GM18520 (cell line): ENCODE measurements around the gene FILIP1.

Experiments
- ATAC-seq: cut with Tn5 transposase; IDR thresholded peaks from one replicate; pipeline ENCODE4 v1.9.1; 2021; ENCODE audit not compliant: unreplicated experiment

FILIP1 gene

GRCh38 chr6:75299801-75300530, 193.6 kb downstream of the FILIP1 start:
- no peak for ATAC-seq

GRCh38 chr6:75296811-75297779, 196.5 kb downstream of the FILIP1 start:
- ATAC-seq = no peak

DNA sequence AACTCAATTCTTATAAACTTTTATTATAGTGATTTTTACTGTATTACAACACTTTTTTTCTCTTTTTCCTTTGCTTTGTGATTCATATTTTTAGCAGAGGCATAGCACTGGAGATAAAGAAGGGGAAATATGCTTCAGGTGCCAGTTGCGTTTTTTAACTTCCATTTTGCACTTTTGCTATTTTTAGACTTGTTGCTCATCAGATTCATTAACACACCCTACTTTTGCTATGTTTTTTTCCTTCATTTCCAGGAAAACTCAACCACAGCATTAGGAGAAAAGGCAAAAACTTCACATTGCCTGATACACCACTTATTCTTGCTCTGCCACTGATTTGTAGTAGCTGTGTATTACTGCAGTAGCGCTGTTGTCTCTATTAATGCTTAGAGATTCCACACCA, 201.0 kb downstream of the FILIP1 start:
- no peak for ATAC-seq

DNA sequence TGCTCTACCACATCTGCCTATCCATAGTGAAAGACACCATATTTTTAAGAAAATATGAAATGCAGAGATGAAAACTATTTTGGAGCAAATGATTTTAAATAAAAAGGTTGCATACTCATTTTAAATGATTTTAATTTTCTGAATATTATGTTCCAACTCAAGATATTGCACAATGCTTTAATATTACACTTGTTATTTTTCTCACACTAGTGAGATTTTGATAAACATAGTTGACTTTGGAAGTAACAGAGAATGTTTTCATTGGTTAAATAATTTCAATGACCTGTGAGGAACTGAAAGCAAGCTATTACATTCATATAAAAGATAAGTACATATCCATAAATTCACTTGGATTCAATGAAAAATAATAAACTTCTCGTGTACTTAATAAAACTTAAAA, 201.9 kb downstream of the FILIP1 start:
- no peak for ATAC-seq

DNA sequence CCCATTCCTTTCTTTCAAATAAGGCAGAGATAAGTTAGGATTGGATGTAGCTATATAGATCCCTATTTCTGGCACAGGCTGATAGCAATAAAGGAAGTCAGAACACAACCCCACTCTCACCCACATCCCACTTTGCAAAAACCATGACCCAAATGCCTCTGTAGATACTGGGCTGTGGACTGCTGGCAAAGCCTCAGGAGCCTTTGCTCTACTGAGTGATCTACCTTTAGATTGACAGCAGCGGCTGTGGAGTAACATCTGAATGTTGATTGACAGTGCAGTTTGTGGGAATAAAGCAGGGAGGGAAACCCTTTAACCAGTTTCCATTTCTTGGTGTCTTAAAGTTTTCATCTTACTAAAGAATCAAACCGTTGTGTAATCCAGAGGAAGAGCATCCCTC, 202.3 kb downstream of the FILIP1 start:
- no peak for ATAC-seq

DNA sequence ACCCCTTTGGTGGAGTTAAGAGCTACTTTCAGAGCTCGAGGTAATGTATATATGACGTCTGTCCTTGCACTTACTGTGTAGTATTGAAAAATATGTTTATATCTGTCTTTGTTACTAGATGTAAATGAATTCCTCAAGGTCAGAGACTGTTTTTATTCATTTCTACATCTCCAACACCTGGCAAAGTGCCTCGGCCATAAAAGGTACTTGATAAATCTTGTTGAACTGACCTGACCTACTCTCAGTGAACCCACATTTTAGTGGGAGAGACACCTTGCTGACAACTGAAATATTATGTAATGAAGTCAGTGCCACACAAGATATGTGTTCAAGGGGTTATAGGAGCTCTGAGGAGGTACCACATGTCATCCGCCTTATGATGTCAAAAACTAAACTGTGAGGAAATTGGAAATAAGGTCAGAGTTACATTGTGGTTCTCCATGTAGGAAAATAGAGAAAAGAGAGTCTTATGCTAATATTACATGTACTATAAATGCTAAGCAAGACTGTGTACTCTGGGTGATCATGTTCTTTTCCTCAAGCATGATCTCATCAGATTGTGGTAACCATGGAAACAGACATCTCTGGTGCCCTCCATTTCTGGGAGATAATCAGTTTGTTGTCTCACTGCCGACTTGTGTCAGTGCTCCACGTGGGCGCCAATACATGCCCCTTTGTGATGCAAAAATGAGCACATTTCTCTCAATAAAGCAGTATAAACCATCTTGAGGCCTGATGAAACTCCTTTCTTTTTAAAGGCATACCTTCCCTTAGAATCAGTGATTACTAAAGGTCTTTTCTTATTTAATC, 203.3 kb downstream of the FILIP1 start:
- no peak for ATAC-seq

DNA sequence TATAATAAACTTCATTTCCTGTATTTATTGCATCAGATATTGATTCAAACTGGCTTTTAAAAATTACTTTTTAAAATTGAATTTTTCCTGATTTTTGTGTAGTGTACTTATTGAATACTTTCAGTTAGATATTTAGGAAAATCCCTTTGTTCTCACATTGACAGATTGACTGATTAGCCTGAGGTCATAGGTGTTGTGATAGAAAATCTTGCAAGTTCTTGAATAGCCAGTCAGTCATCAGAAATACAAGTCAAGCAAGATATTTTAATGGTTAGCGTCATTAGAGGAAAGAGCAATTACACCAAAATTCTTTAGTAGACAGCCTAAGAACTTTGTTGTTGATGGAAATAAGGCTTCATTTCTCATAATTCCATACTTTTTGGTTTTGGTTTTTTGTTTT, 205.6 kb downstream of the FILIP1 start:
- ATAC-seq = no peak

DNA sequence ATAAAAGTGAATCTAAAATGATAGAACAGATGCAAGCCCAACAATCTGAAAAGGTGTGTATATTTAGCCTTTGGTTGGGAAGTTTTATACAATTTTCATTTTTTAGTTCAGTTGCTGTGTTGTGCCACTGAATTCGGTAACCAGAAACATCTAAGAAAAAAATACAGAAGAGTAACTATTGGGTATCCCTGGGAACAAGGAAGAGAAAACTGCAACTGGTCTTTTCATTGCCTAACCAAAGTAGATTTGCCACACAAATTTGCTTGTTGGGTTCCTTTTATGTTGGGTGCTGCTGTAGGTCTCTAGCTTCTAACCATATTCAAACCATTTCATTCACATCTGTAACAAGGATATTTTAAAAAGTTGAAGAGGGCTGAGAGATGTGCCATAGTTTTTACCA, 206.2 kb downstream of the FILIP1 start:
- ATAC-seq = no peak

DNA sequence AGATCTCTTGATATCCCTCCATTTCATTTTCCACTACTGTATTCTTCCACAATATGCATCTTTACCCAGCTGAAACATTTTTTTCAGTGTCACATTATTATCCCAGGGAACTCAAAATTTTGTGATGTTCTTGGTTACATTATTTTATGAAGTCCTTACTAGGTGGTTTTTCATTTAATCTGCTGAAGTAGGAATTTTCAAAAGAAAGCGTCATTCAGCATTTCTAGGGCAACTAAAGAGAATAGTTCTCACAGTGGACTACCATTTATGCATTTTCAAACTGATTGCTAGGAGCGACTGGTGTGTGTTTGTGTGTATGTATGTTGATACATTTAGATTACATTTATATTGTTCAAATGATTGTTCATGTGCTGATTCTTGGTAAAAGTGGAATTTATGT, 206.6 kb downstream of the FILIP1 start:
- no peak for ATAC-seq

DNA sequence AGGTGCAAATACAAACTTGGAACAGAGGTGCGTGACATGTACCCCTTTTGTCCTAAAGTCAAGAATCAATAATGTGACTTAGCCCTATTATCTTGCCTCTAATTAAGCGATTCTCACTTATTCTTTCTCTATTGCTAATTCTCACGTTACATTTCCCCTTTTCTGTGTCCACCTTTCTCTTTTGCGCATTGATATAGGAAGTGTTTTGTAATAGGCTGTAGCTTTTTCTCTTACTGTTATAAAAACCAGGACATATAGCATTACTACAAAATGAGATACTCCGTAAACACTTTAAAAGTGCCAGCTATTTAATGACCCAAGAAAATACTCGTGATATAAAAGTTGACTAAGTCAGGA, 208.3 kb downstream of the FILIP1 start:
- no peak for ATAC-seq

DNA sequence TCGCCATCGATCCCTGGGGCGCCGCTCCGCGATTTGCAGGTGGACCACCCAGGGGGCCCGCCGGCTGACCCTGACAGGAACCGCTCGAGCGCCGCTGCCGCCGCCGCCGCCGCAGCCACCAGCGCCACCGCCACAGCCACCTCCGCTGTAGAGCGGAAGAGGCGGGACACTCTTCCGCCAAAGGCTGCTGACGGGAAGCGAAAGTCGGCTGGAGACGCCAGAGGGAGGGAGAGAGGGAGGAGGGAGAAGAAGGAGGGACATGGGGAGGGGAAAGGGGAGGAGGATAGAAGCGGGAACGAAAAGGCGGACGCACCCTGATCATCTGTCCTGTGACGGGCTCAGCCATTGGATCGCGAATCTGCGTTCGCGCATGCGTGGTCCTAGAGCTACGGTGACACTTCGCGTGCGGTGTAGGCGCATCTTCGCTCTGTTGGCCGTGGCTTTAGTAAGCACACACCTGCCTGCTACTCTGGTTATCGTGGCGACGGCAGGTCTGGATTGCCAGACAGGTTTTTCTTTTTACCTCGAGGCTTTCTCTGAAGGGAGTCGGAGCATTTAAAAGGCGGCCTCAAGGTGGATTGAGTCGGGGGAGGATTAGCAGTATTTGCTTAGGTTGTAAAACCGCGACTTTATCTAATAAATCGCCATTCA, 208.8 kb downstream of the FILIP1 start, which contains the start of gene TMEM30A:
Gene TMEM30A, minus strand, starts transcription at position 161 of the 651 bp plus-strand sequence. Its CDS starts 154 bp downstream, at position 7.
- peak; percentile 85 for ATAC-seq

DNA sequence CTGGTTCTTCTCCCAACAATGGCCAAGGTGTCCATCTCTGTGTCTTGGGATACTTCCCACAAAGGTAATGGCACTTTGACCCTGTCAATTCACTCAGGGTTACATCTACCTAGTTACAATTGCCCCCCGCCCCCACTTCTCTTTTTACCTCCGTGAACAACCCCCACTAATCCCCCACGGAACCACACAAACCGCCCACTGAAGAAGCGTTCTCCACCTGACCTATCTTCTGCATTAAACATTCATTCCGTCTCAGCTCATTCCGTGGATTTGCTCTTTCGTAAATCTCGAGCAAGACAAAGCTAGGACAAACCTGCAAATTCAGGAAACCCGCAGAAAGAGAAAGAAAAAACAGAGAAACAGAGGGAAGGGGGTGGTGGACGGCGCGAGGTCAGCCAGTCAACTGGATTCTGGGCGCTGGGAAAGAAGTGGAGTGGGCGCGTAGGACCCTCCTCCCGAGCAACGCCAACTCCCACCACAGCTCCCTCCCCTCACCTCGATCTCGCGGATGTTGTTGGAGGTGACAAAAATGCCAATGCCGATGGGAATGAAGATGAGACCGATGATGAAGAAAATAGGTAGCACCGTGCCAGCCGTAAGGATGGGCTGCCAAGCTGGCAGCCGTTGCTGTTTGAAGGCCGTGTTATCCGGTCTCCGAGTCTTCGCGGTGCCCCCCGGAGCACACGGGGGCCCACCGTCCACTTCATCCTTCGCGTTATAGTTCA, 209.5 kb downstream of the FILIP1 start:
- no peak for ATAC-seq

GRCh38 chr6:75282706-75283105, 210.9 kb downstream of the FILIP1 start:
- no peak for ATAC-seq

- peak; percentile 21 for ATAC-seq
These were observed 211.9 kb downstream of the FILIP1 start for GRCh38 chr6:75281653-75282052.

DNA sequence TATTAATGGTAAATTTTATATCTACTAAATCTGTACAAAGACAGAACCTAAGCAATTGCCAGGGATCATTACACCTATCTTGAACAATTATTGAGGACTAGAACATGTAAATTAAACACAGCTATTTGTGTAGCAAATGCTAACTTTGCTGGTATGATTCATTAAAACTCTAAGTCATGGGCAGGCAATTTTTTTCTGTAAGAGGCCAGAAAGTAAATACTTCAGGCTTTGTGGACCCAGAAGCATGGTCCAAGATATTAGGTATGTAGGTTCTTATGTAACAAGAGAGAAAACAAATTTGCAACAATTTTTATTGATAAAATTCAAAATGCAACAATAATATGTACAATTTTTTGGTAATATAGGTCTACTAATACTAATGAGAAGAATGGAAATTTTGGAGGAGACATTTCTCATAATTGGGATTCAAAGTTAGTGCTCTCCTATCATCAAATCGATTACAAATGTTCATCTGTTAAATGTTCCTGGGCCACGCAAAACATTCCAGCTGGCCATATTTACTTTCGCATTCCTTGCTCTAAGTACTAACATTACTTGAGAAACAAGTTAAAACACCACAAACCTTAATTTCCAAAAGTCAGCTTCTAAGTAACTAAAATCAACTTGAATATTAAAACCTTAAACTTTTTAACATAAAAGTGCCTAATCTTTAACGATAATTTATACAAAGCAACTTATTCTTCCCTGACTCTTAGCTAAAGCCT, 213.3 kb downstream of the FILIP1 start:
- ATAC-seq = no peak

DNA sequence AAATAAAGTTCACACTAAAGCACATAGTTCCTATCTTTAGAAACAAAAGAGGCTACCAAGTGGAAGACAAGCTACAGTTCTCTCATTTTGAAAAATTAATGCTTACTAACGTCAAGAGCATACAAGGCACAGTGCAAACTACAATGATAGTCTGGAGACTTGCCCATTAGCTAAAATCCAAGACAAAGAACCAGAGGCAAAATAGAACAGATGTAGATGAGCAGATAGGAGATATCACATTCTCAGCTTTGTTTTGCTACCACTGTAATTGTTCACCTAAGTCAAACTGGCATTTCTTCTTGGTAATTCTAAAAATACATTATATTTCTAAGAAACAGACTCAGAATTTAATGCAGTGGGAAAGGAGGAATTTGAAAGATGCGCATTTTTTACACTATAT, 214.2 kb downstream of the FILIP1 start:
- no peak for ATAC-seq

DNA sequence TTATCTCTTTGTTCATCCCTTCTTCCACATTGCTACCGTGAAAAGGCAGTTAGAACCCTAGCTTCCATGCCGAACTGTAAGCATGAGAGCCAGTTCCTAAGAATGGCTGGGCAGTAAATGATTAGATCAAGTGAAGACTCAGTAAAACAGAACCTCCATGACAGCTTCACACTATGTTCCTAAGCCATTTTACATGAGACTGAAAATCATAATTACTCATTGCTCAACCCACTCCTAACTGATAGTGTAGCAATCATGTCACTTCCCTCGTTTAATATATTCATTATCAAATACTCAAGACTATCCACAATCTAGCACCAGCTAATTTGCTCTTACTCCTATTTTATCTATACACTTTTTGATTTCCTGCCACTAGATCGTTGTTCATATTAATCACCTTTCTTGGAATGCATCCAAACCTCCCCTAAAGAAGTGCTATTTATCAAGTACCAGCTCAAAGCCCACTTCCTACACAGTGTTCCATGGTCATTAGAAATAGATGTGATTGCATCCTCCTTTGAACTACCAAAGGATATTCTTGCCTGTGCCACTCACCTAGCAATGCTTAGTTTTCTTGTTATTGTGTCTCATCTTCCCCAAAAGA, 215.0 kb downstream of the FILIP1 start:
- no peak for ATAC-seq

GRCh38 chr6:75275067-75275466, 218.5 kb downstream of the FILIP1 start:
- no peak for ATAC-seq

DNA sequence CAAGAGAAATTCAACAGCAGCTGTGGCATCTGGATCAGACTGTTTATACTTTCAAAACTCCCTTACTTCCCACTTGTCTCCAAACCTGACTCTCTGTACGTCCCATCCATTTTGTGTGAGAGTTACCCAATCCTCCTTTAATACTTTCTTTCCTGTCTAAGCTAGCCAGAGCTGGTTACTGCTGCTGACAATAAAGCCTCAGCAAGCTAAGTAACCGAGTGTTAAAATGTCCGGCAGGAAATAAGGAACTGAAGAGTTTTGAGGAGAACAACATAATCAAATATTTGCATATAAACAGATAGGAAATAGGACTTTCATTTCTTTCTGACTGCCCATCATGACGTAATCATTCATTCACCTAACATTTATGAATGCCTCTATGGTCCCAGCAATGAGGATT, 220.6 kb downstream of the FILIP1 start:
- no peak for ATAC-seq
